Spleen (tissue), 11 donors: Measurements from ENCODE around the gene ACSS1. TPM values are rescaled to one million over a fixed set of nuclear protein-coding genes. Genes with fewer than 3 reads are reported as not detected.

Experiments used
- DNase-seq: peaks from one replicate; pipeline ENCODE4 v3.0.0-alpha.2; 2020
- H3K27ac ChIP-seq, 8 donors: fragments of 200-600 bp; sonication (generic) in 7 of 8; 1 replicate in 4 of 8; 2 replicates in 4 of 8; pipeline versions ENCODE4 v1.5.0 to v1.8.0; 2016 to 2021; ENCODE audit warnings: inconsistent platforms in 4 of 8, mild to moderate bottlenecking in 4 of 8, moderate library complexity in 1 of 8
- H3K27me3 ChIP-seq, 7 donors: fragments of 200-600 bp; sonication (generic) in 6 of 7; replicated peaks in 1 of 7; 1 replicate in 4 of 7; 2 replicates in 3 of 7; pipeline versions ENCODE4 v1.5.0 to v1.8.0; 2016 to 2021; ENCODE audit warnings: inconsistent platforms in 3 of 7, mild to moderate bottlenecking in 1 of 7
- H3K36me3 ChIP-seq, 6 donors: fragments of 200-600 bp; sonication (generic) in 5 of 6; 1 replicate in 4 of 6; 2 replicates in 2 of 6; pipeline versions ENCODE4 v1.5.0 to v1.8.0; 2016 to 2021; ENCODE audit warnings: inconsistent platforms in 2 of 6
- H3K4me1 ChIP-seq, 6 donors: fragments of 200-600 bp; sonication (generic) in 5 of 6; 1 replicate in 3 of 6; 2 replicates in 3 of 6; pipeline versions ENCODE4 v1.5.0 to v1.8.0; 2016 to 2021; ENCODE audit warnings: inconsistent platforms in 3 of 6
- H3K4me3 ChIP-seq, 8 donors: fragments of 200-600 bp; sonication (generic) in 7 of 8; 1 replicate in 4 of 8; 2 replicates in 4 of 8; pipeline versions ENCODE4 v1.5.0 to v1.8.0; 2016 to 2021; ENCODE audit warnings: inconsistent platforms in 4 of 8, mild to moderate bottlenecking in 4 of 8, moderate library complexity in 2 of 8
- H3K9me3 ChIP-seq, 8 donors: fragments of 200-600 bp; sonication (generic) in 7 of 8; 1 replicate in 4 of 8; 2 replicates in 4 of 8; pipeline versions ENCODE4 v1.5.0 to v1.8.0; 2016 to 2021; ENCODE audit warnings: inconsistent platforms in 4 of 8
- CTCF ChIP-seq, 11 experiments: fragments of 200-600 bp in 7 of 11; fragments of 450-650 bp in 4 of 11; sonication (generic) in 4 of 11; IDR thresholded peaks in 8 of 11; conservative IDR thresholded peaks in 3 of 11; 1 replicate in 7 of 11; 2 replicates in 4 of 11; pipeline versions ENCODE4 v1.4.0 to v1.8.0; 2016 to 2021; ENCODE audit warnings: antibody characterized with exemption in 11 of 11, inconsistent platforms in 4 of 11, mild to moderate bottlenecking in 1 of 11
- POLR2A ChIP-seq, 3 donors: fragments of 450-650 bp; IDR thresholded peaks; one replicate each; pipeline ENCODE4 v1.5.1; 2017; ENCODE audit warnings: antibody characterized with exemption in 3 of 3, mild to moderate bottlenecking in 1 of 3
- POLR2AphosphoS5 ChIP-seq, 3 donors: sonication (generic); formaldehyde crosslinking; IDR thresholded peaks; one replicate each; pipeline ENCODE4 v1.5.1; 2017; ENCODE audit warnings: antibody characterized with exemption in 3 of 3
- WGBS, 5 donors: extraction: QIAGEN DNeasy Blood & Tissue Kit in 3 of 5; methylation state at CpG; one replicate each; pipeline versions ENCODE4 v1.1.5 to v1.1.7; 2013 to 2018; 5-methylcytosine and 5-hydroxymethylcytosine counted together
- intact Hi-C: fragments of 100-400 bp; cut with DNase I; formaldehyde crosslinking; loops from one replicate; pipeline ENCODE4 v1.15.0; 2023; ENCODE audit warnings: low total_unique reads
- polyA plus RNA-seq, 3 donors: library from polyadenylated mRNA; stranded (reverse); fragments of 200-250 nt; gene quantifications; one replicate each; pipeline ENCODE4 v1.2.1, GENCODE V29; 2013
- total RNA-seq, 7 donors: library from RNA; depleted of rRNA in 3 of 7; stranded (reverse); fragments of >200 nt in 3 of 7; fragmentation: NEBNext Ultra II Directional in 4 of 7; extraction: Animal tissue kit (Norgen Biotek cat#: 25700) in 4 of 7; gene quantifications; one replicate each; pipeline versions ENCODE4 v1.1.0 to v1.2.1, GENCODE V29; 2016 to 2021
- donor health status: healthy with polysubstance abuse.
- donor health status: DM: no; HTN: no; CAD: no; lungs with moderate emphysema.
- donor health status: DM: no; HTN: no; CAD: no.
- donor health status: Bipolar disorder and iron deficiency.
- donor health status: healthy.
- donor health status: DM: no; HTN: no; CAD: no.
- donor health status: DM: yes; HTN: yes; CAD: no.

Gene ACSS1
- total and polyA plus RNA-seq, 10 donors: 20.3 to 50.8 (median 36.4) TPM

DNA sequence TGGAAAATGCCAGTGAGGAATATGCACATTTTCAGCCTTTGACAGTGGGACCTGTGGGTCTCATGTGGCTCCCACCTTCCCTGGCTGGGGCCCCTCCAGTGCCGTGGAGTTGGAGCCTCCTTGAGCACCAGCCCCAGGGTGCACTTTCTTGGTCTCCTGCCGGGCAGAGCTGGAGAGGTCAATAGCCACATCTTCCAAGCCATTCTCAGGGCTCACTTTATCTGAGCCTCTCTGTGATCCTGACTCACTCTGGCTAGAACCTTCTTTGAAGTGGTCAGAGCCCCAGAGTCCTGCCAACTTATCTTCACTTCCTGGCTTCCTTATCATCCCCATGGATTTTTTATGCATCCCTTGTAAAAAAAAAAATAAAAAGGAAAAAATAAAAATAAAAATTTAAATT is 18.3 kb upstream of the ACSS1 start:
- no peak overlapping the region for H3K4me3 ChIP-seq
- WGBS, 5 donors: 75 to 80% (median 75%) methylated on average over 2 of the region's 2 CpGs
- H3K4me1 ChIP-seq: peaks cover 0 to 21% (median 12%) of the 10 kb centered on the region in 6 donors
- H3K36me3 ChIP-seq: no peaks in the 10 kb centered on the region
- no peaks in the 10 kb centered on the region for H3K9me3 ChIP-seq
- intact Hi-C loops: loop anchor here (10.0 kb wide), 1 partner anchor 89 kb away; no protein-coding TSS in a partner anchor
- H3K27ac ChIP-seq: no peak overlapping the region
- TF ChIP-seq POLR2AphosphoS5 (IDR thresholded peaks at IDR 0.05) (no peak), CTCF (IDR thresholded peaks at IDR 0.05 in 8 of 11, conservative IDR thresholded peaks at IDR 0.05 in 3 of 11) (no peak), POLR2A (IDR thresholded peaks at IDR 0.05) (no peak)
- no peak for DNase-seq
- peaks cover 2 to 93% (median 62%) of the 10 kb centered on the region in 7 donors for H3K27me3 ChIP-seq

DNA sequence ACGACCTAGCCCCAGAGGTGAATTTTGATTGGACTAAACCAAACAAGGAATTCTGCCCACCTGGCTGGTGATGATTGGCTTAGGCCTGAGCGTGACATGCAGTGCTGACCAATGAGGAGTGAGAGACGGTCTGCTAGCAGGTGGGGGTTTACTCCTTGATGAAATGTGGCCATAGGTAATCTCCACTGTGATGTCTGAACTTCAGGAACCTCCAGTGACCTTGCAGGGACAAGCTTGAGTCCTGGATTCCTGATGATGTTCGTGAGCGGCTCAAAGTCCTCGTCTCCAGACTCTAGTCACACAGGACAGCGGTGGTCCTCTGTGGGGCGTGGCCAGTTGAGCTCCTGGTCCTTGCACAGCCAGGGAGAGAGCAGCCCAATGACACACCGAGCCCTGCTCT is 15.6 kb upstream of the ACSS1 start:
- H3K27me3 ChIP-seq: peaks cover 0 to 89% (median 40%) of the 10 kb centered on the region in 7 donors
- 75 to 81% (median 79%) methylated on average over 8 to 9 of the region's 9 CpGs for WGBS, 5 donors
- intact Hi-C loops: loop anchor here (10.0 kb wide), 1 partner anchor 91 kb away; no protein-coding TSS in a partner anchor
- no peak for TF ChIP-seq CTCF (IDR thresholded peaks at IDR 0.05 in 8 of 11, conservative IDR thresholded peaks at IDR 0.05 in 3 of 11)
- TF ChIP-seq POLR2AphosphoS5 (IDR thresholded peaks at IDR 0.05): no peak
- no peak for TF ChIP-seq POLR2A (IDR thresholded peaks at IDR 0.05)
- no peaks in the 10 kb centered on the region for H3K36me3 ChIP-seq
- no peak overlapping the region for H3K27ac ChIP-seq
- no peaks in the 10 kb centered on the region for H3K9me3 ChIP-seq
- H3K4me3 ChIP-seq: no peak overlapping the region
- peaks cover 0 to 17% (median 11%) of the 10 kb centered on the region in 6 donors for H3K4me1 ChIP-seq
- no peak for DNase-seq

GRCh38 chr20:25072226-25072811 is 14.4 kb upstream of the ACSS1 start:
- intact Hi-C loops: loop anchor here (10.0 kb wide), 1 partner anchor 92 kb away; no protein-coding TSS in a partner anchor
- 55 to 66% (median 63%) methylated on average over 7 of the region's 7 CpGs for WGBS, 5 donors
- DNase-seq: peak; percentile 22
- Histone ChIP-seq H3K27me3 (peaks cover 0 to 81% (median 29%) of the 10 kb centered on the region in 7 donors), H3K4me1 (peaks cover 0 to 8% (median 3%) of the 10 kb centered on the region in 6 donors), H3K4me3 (no peak overlapping the region), H3K9me3 (no peaks in the 10 kb centered on the region), H3K36me3 (no peaks in the 10 kb centered on the region), H3K27ac (no peak overlapping the region)
- TF ChIP-seq POLR2A (IDR thresholded peaks at IDR 0.05) (no peak), CTCF (IDR thresholded peaks at IDR 0.05 in 8 of 11, conservative IDR thresholded peaks at IDR 0.05 in 3 of 11) (no peak), POLR2AphosphoS5 (IDR thresholded peaks at IDR 0.05) (no peak)

- Histone ChIP-seq H3K36me3 (no peaks in the 10 kb centered on the region), H3K4me3 (no peak overlapping the region), H3K27me3 (peaks cover 0 to 75% (median 23%) of the 10 kb centered on the region in 7 donors), H3K27ac (no peak overlapping the region), H3K4me1 (peaks cover 0 to 2% (median 0%) of the 10 kb centered on the region in 6 donors), H3K9me3 (no peaks in the 10 kb centered on the region)
- intact Hi-C loops: loop anchor here (10.0 kb wide), 1 partner anchor 93 kb away; no protein-coding TSS in a partner anchor
- WGBS, 5 donors: 35 to 45% (median 36%) methylated on average over 4 of the region's 4 CpGs
- TF ChIP-seq POLR2AphosphoS5 (IDR thresholded peaks at IDR 0.05) (no peak), CTCF (IDR thresholded peaks at IDR 0.05 in 8 of 11, conservative IDR thresholded peaks at IDR 0.05 in 3 of 11) (no peak), POLR2A (IDR thresholded peaks at IDR 0.05) (no peak)
- DNase-seq: peak; percentile 20
Measured at GRCh38 chr20:25071734-25072133, 13.8 kb upstream of the ACSS1 start.
